NK-92 treated with Interleukin-12 subunit alpha and Interleukin-12 subunit beta, amount 100 ng/mL, for 24 hours (cell line): Measurements from ENCODE around the gene NAA60.
"Not testable (repeated sequence)": the region's sequence is repeated elsewhere in the genome, so short reads cannot be mapped to it uniquely, and the experiment has no call there.

Experiments used
- DNase-seq: peaks from one replicate; lab custom pipeline; 2025; lab: John Stamatoyannopoulos, UW

NAA60 gene

DNA sequence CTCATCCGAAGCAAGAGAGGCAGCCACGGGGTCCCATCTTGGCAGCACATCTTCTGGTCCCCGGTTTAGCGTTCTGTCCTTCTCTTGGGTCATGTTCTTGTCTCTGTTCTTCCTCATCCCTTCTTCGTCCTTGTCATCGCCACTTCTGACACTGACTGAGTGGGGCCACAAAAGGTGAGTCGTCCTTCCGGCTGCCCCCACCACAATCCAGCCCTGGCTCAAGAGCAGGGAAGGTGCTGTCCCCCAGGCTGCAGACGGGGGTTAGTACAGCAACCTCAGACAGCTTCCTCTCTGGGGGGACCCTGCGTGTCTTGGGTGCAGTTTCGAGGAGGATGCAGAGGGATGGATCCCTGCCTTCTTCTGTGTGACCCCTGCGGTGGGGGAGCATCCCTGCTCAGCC is 21.8 kb downstream of the NAA60 start:
- no peak for DNase-seq

- no peak for DNase-seq
Observed at GRCh38 chr16:3465911-3466584, 22.6 kb downstream of the NAA60 start.

GRCh38 chr16:3467182-3467581 is 23.7 kb downstream of the NAA60 start:
- no peak for DNase-seq

- no peak for DNase-seq
Observed at GRCh38 chr16:3467921-3468320, 24.4 kb downstream of the NAA60 start.

DNA sequence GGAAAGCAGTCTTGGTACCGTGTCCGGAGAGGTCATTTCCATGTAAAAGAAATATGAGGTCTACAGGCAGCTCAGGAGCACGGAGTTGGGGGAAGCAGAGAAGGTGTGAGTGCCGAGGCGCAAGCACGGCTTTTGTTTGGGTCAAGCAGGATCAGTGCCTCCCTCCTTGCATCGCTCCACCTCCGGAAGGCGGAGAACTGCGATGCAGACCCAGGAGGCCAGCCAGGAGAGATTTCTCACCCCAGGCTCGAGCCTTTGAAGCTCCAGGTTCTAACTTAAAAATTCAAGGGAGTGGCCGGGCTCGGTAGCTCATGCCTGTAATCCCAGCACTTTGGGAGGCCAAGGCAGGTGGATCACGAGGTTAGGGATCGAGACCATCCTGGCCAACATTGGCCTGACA is 25.0 kb downstream of the NAA60 start:
- no peak for DNase-seq

- DNase-seq, result no peak
Observed at GRCh38 chr16:3469736-3470135, 26.3 kb downstream of the NAA60 start.

DNA sequence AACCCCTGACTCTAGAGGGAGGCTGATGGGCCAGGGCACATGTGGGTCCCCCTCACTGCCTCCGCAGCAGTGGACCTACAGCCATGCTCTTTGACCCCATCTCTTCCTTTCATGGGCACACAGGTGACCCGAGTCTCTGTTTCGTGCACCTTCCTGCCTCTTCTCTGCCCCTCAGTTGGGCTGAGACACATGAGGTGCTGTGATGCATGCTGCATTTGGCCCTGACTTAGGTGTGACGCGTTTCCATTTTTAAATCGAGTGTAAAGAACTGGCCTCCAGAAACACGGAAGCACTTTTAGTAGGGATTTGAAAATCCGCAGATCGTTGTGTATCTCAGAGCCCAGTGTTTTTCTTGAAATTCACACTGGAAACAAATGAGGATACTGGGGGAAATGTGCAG is 27.2 kb downstream of the NAA60 start:
- no peak for DNase-seq

DNA sequence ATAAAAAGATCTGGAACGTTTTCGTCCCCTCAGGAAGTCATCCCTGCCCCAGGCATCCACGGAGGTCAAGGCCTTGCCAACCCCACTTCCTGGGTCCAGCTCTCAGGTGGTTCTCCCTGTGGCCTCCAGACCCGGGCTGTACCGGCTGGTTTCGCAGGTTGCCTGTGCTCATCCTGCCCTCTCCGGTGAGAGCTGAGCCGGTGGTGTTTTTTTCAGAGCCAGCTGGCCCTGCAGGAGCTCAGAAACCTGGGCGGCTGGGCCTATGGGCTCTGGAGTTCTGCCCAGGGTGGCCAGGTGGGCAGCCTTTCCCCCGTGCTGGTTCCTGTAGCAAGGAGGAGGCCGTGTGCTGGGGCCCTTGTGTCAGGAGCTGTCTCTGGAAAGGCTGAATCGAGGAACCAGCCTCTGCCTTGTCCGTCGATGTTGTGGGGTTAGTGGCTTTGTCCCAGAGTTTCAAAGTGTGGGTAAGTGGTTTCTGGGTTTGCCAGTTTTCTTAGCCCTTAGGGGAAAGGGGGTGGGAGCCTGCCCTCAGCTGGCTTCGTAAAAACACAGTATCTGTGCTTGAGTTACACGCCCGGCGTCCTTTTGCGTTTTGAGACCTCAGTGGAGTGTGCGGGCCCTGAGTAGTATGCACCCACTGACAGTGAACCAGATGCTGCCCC is 28.2 kb downstream of the NAA60 start:
- DNase-seq, result no peak

- DNase-seq, result no peak
Observed at GRCh38 chr16:3472878-3473595, 29.6 kb downstream of the NAA60 start.

- not testable (repeated sequence) for DNase-seq
Observed at GRCh38 chr16:3473596-3473943, 30.1 kb downstream of the NAA60 start.

- DNase-seq, result no peak
Observed at GRCh38 chr16:3474136-3474779, 30.8 kb downstream of the NAA60 start.

DNA sequence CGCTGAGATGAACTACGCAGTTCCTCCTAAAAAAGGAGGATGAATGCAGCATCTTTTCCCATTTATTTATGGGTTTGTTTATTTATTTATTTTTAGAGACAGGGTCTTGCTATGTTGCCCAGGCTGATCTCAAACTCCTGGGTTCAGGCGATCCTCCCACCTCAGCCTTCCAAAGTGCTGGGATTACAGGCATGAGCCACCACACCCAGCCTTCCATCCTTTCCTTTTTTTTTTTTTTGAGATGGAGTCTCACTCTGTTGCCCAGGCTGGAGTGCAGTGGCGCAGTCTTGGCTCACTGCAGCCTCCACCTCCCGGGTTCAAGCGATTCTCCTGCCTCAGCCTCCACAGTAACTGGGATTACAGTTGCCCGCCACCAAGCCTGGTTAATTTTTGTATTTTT is 31.4 kb downstream of the NAA60 start:
- not testable (repeated sequence) for DNase-seq

- no peak for DNase-seq
Observed at GRCh38 chr16:3475604-3476375, 32.3 kb downstream of the NAA60 start.

- DNase-seq, result no peak
Observed at GRCh38 chr16:3476409-3476808, 32.9 kb downstream of the NAA60 start.

- no peak for DNase-seq
Observed at GRCh38 chr16:3478242-3478925, 34.9 kb downstream of the NAA60 start.

- no peak for DNase-seq
Observed at GRCh38 chr16:3479654-3480216, 36.3 kb downstream of the NAA60 start.

DNA sequence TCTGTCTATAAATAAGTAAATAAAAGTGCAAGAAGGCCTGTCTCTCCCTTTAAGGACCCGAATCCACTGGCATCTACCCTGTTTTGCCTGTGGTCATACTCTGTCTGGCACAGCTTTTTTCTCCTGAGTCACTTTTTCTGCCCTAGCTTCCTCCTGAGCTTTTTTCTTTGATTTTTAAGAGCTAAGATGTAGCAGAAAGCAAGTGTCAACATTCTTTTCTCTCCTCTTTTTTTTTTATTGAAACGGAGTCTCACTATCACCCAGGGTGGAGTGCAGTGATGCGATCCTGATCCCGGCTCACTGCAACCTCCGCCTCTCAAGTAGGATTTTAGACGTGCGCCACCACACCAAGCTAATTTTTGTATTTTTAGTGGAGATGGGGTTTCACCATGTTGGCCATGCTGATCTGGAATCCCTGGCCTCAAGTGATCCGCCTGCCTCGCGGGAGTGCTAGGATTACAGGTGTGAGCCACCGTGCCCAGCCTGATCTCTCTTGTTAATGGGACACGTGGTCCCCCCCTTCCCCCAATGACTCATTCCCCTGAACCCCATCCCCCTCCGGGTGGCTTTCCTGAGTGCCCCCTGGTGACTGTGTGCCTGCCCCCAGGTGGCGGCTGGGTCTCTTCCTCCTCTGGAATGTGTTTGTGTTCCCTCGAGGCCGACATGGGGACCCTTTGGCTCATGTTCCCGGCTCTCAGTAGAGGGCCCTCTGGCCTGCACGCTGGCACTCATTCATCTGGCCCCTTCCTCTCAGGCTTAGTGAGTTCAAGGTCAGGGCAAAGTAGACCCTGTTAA is 37.6 kb downstream of the NAA60 start:
- no peak for DNase-seq

- no peak for DNase-seq
Observed at GRCh38 chr16:3481696-3482658, 38.5 kb downstream of the NAA60 start.

GRCh38 chr16:3482659-3483241 is 39.3 kb downstream of the NAA60 start:
- DNase-seq, result no peak
